Stimulated activated CD4-positive, alpha-beta T cell treated with anti-CD3 and anti-CD28 coated beads, Interleukin-15, amount 100 ng/mL, for 1 hour (primary cell): ENCODE measurements around the gene AGO4.
"Not testable (repeated sequence)": the region's sequence is repeated elsewhere in the genome, so short reads cannot be mapped to it uniquely, and the experiment has no call there.

Experiments used
- DNase-seq, 2 donors: peaks; one replicate each; pipeline ENCODE4 v3.0.0-alpha.2; 2020; ENCODE audit warnings: low read depth in 1 of 2, low spot score in 1 of 2

Gene AGO4

GRCh38 chr1:35810096-35810881 lies 2.5 kb downstream of the AGO4 start:
- no peak for DNase-seq

- DNase-seq = not testable (repeated sequence)
These were observed 4.9 kb downstream of the AGO4 start for GRCh38 chr1:35812754-35813153.

DNA sequence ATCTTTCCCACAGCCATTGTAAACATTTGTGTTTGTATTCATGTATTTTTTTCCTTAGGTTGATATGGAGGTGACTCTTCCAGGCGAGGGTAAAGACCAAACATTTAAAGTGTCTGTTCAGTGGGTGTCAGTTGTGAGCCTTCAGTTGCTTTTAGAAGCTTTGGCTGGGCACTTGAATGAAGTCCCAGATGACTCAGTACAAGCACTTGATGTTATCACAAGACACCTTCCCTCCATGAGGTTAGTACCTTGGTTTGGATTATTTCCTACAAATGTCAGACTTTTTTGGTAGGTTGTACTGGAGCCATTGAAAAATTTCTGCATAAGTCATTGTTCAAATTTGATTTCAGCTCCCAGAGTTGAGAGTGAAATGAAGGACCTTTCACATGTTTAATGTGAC lies 17.4 kb downstream of the AGO4 start:
- DNase-seq = no peak

GRCh38 chr1:35832276-35832905 lies 24.6 kb downstream of the AGO4 start:
- no peak for DNase-seq

- no peak for DNase-seq
These were observed 25.6 kb downstream of the AGO4 start for GRCh38 chr1:35833395-35833794.

DNA sequence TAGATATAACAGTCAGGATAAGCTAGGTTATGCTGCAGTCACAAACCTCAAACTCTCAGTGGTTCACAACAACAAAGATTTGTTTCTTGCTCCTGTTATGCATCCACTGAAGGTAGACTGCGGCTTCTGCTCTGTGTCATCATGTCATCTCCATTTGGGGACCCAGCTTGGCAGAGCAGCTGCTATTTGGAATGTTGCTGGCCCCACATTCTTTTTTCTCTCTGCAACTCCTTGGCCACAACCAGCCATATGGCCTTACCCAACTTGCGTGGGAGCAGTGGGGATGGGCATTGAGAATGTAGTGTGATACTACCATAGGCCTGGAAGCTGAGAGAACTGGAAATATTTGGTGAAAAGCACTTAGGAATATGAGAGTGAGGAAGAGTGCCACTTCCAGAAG lies 26.4 kb downstream of the AGO4 start:
- DNase-seq = no peak

DNA sequence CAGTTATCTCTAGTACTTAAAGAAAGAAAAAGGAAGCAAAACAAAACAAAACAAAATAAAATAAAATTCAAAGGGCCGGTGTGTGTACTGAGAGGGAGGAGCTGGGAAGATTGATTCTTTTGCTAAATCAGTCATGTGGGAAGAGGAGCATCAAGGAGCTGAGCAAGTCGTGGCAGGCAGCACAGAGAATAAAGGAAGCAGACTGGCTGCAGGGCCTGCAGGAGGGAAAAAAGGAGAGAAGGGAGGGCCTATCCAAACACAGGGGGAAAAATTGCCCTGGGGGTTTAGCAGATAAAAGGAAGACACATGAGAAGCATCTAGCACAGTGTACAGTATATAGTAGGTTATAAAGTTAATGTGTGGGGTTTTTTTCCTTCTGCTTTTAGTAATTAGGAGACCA lies 27.6 kb downstream of the AGO4 start:
- no peak for DNase-seq

- no peak for DNase-seq
These were observed 28.9 kb downstream of the AGO4 start for GRCh38 chr1:35836734-35837133.

DNA sequence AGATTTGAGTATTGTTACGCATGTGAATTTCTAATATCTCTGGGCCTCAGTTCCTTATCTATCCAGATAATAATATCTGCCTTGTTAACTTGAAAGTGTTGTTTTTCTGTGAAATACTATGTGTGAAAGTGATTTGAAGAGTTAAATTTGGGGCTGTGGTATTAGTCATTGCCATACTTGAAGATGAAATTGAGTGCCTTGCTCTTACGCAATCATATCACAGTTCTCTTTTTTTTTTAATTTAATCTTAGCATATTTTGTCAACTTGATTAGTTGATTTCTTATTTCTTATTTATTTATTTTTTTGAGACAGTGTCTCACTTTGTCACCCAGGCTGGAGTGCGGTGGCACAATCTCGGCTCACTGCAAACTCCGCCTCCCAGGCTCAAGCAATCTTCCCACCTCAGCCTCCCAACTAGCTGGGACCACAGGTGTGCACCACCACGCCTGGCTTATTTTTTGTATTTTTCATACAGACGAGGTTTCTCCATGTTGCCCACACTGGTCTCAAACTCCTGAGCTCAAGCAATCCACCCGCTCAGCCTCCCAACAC lies 31.0 kb downstream of the AGO4 start:
- DNase-seq = no peak

DNA sequence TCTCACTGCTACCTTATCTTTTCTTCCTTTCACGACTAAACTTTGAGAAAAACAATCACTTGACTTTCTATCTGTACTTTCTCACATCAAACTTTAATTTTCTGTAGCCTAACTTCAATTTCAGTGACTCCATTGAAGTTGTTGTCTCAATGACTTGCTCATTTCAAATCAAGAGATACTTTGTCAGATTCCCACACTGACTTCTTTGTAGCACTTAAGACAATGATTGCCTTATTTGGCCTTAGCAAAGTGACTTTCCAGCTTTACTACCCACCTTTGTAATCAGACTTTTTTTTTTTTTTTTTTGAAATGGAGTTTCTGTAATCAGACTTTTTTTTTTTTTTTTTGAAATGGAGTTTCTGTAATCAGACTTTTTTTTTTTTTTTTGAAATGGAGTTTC lies 37.0 kb downstream of the AGO4 start:
- DNase-seq = no peak

GRCh38 chr1:35845766-35846165 lies 38.0 kb downstream of the AGO4 start:
- no peak for DNase-seq

DNA sequence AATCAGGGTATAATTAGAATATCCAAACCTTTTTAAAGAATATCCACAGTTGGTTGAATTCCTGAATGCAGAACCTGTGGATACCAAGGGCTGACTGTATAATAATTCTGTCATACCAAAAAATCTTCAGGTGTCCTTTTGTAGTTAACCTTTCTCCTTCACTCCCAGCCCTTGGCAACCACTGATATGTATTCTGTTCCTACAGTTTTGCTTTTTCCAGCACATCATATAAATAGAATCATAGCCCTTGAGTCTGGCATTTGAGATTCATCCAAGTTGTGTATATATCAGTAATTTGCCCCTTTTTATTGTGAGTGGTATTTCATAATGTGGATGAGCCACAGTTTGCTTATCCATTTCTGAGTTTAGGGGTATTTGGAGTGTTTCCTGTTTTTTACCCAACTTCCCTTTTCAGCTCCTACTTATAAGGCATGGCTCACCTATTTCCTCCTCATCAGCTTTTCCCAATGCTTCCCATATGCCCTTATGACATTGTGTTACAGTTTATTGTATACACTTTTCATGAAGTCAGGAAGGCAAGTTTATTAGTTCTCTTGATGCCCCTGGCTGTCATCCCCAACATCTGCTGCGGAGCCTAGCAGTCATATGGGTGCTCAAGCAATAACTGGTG lies 40.2 kb downstream of the AGO4 start:
- DNase-seq = no peak

GRCh38 chr1:35850051-35850450 lies 42.2 kb downstream of the AGO4 start:
- no peak for DNase-seq

DNA sequence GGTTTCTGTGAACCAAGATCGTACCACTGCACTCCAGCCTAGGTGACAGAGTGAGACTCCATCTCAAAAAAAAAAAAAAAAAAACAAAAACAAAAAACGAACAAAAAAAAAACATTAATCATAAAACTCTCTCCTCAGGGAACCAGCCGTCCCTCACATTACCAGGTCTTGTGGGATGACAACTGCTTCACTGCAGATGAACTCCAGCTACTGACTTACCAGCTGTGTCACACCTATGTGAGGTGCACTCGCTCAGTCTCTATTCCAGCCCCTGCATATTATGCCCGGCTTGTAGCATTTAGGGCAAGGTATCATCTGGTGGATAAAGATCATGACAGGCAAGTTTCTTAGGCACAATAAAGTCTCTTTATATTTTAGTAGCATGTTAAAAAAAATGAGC lies 42.9 kb downstream of the AGO4 start:
- DNase-seq = no peak

GRCh38 chr1:35851132-35851869 lies 43.5 kb downstream of the AGO4 start:
- DNase-seq = no peak

DNA sequence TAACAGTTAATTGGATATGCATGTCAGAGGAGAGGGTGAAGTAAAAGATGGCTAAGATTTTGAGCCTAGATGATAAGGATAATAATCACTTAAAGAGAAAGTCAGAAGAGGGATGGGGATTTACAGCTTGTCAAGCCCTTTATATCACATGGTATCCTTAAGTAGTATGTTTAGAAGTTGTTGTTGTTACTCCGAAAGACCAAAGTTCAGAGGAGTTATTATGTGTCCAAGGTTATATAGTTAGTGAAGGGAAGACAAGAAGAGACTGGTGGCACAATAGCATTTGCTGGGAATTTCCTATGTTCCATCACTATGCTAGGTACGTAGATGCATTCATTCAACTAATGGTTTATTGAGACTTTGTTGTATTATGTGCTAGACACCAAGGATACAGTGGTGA lies 44.4 kb downstream of the AGO4 start:
- DNase-seq = no peak

DNA sequence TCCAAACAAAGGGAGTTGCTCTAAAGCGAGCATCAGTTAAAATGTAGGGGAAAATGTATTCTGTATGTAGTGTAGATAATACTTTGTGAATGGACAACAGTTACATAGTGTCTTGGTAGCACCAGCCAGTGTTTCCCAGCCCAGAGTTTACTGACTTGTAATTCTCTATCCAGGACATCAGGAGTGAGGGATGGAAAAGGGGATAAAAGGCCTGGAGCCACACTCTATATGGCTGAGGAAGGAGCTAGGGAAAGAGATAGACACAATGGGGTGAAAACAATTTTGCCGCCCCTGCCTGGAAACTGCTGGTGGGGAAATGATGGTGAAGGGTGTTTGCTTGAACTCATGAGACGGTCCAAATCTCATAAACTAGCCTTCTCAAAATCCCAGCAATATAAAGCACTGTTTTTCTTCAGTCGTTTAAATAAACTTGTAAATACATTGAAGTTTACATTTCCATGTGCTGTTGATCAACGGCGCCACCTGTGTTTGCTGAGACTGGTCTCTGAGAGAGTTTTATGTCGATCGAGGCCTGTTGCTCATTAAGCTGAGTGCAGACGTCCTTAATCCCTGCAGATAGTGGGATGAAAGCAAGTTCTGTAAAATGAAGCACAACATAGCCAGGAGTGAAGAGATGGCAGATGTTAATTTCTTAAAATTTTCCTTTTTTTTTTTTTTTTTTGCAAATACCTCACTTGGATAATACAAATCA lies 47.3 kb downstream of the AGO4 start:
- no peak for DNase-seq

GRCh38 chr1:35856964-35857363 lies 49.1 kb downstream of the AGO4 start:
- DNase-seq = no peak

DNA sequence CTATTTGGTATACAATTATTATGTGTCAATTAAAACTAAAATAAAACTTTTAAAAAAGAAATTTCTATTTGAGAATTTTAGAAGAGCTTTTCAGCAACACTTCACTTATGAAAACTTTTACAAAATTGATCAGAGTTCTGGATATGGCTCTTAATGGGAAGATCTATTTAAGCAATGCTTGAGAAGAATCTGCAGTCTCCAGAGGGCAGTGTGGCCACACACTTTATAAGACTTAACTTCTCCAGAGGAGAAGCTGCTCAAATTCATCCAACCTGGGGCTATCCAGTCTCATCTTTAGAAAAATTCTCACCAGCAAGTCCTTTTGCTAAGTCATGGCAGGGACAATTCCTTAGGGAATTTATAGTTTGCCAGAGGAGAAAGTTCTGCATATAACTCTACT lies 50.0 kb downstream of the AGO4 start:
- no peak for DNase-seq

DNA sequence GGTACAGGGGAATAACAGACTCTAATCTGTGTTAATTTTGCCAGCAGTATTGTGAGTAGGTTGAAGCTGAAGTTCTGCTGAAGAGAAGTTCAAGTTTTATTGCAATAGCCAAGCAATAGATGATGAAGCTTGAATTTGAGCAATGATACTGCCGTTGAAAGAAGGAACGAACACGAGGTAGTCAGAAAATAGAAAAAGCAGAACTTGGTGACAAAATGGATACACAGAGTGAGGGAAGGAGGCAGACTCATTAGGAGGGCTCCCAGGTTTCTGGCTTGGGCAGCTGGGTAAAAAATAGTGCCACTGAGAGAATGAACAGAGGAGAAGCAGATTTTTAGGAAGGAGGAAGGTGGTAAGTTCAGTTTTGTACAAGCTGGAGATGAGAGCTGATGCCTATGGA lies 52.9 kb downstream of the AGO4 start:
- no peak for DNase-seq

DNA sequence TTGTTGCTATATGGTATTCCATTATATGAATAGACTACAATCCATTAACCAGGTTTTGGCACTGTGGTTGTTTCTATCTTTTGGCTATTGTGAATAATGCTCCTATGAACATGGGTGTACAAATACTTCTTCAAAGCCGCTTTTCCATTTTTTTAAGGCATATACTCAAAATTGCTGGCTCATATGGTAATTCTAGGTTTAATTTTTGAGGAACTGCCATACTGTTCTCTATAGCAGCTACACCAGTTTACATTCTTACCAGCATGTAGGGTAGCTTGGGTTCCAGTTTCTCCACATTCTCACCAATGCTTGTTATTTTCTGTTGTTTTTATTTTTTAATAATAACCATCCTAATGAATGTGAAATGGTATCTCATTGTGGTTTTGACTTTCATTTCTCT lies 55.3 kb downstream of the AGO4 start:
- no peak for DNase-seq
